Mucosa of descending colon (tissue), 3 donors: ENCODE measurements around the gene CCSER1. TPM values are rescaled to one million over a fixed set of nuclear protein-coding genes. Genes with fewer than 3 reads are reported as not detected.

Experiments used
- ATAC-seq: fragments of 200-7000 bp; cut with Tn5 transposase; one replicate; pipeline ENCODE4 v1.9.1; 2020; ENCODE audit warnings: mild to moderate bottlenecking, moderate library complexity
- DNase-seq, 3 donors: peaks; one replicate each; pipeline ENCODE4 v3.0.0-alpha.2; 2020
- H3K36me3 ChIP-seq: fragments of 200-600 bp; one replicate; pipeline ENCODE4 v1.8.0; 2021; ENCODE audit warnings: low read depth, mild to moderate bottlenecking
- H3K4me1 ChIP-seq: fragments of 200-600 bp; one replicate; pipeline ENCODE4 v1.8.0; 2021; ENCODE audit warnings: low read depth, mild to moderate bottlenecking
- H3K4me3 ChIP-seq: fragments of 200-600 bp; one replicate; pipeline ENCODE4 v1.8.0; 2021; ENCODE audit warnings: mild to moderate bottlenecking
- H3K9me3 ChIP-seq: fragments of 200-600 bp; one replicate; pipeline ENCODE4 v1.8.0; 2021; ENCODE audit warnings: mild to moderate bottlenecking
- CTCF ChIP-seq: fragments of 200-600 bp; IDR thresholded peaks from one replicate; pipeline ENCODE4 v1.8.0; 2022; ENCODE audit warnings: antibody characterized with exemption, mild to moderate bottlenecking
- intact Hi-C, 2 donors: fragments of 100-400 bp; cut with DNase I in 1 of 2; cut with micrococcal nuclease in 1 of 2; formaldehyde crosslinking; loops; one replicate each; pipeline versions ENCODE4 v1.11.0 to v1.11.1; 2022; cut with DNase I, micrococcal nuclease
- total RNA-seq, 3 donors: library from RNA; stranded (reverse); fragmentation: NEBNext Ultra II Directional in 2 of 3; extraction: Animal tissue kit (Norgen Biotek cat#: 25700) in 2 of 3; gene quantifications; one replicate each; pipeline versions ENCODE4 v1.2.1 to v1.2.4, GENCODE V29; 2021 to 2023
- donor health status: DM: no; HTN: no; CAD: no; lungs with moderate emphysema.
- donor health status: DM: no; HTN: no; CAD: no.
- donor health status: DM: no; HTN: yes; CAD: no.

Gene CCSER1
- total RNA-seq, 3 donors from 2014 or later = 11.1 to 32.4 (median 13.3) TPM

GRCh38 chr4:90120815-90121214 lies 6.4 kb upstream of the CCSER1 start:
- DNase-seq (no peak), ATAC-seq (no peak)
- H3K4me3 ChIP-seq = no peak overlapping the region
- no peaks in the 10 kb centered on the region for H3K9me3 ChIP-seq
- no peaks in the 10 kb centered on the region for H3K36me3 ChIP-seq
- no peak for TF ChIP-seq CTCF
- no peaks in the 10 kb centered on the region for H3K4me1 ChIP-seq
- intact Hi-C loops = no loop called here

GRCh38 chr4:90121676-90122354 lies 5.4 kb upstream of the CCSER1 start:
- H3K4me3 ChIP-seq = no peak overlapping the region
- no peaks in the 10 kb centered on the region for H3K36me3 ChIP-seq
- no peak for ATAC-seq
- DNase-seq = no peak
- no peak for TF ChIP-seq CTCF
- no peaks in the 10 kb centered on the region for H3K4me1 ChIP-seq
- no peaks in the 10 kb centered on the region for H3K9me3 ChIP-seq
- intact Hi-C loops = no loop called here

- Histone ChIP-seq H3K4me1 (no peaks in the 10 kb centered on the region), H3K4me3 (no peak overlapping the region), H3K36me3 (no peaks in the 10 kb centered on the region), H3K9me3 (no peaks in the 10 kb centered on the region)
- ATAC-seq (no peak), DNase-seq (no peak)
- no peak for TF ChIP-seq CTCF
- intact Hi-C loops = no loop called here
Measured at GRCh38 chr4:90122355-90122748, 4.8 kb upstream of the CCSER1 start.

GRCh38 chr4:90124276-90124675 lies 2.9 kb upstream of the CCSER1 start:
- H3K36me3 ChIP-seq = no peaks in the 10 kb centered on the region
- H3K4me1 ChIP-seq = no peaks in the 10 kb centered on the region
- ATAC-seq = no peak
- H3K9me3 ChIP-seq = no peaks in the 10 kb centered on the region
- no peak for DNase-seq
- H3K4me3 ChIP-seq = no peak overlapping the region
- TF ChIP-seq CTCF = no peak
- intact Hi-C loops = no loop called here

- H3K9me3 ChIP-seq = no peaks in the 10 kb centered on the region
- DNase-seq = no peak
- H3K36me3 ChIP-seq = no peaks in the 10 kb centered on the region
- ATAC-seq = no peak
- TF ChIP-seq CTCF = no peak
- no peak overlapping the region for H3K4me3 ChIP-seq
- H3K4me1 ChIP-seq = no peaks in the 10 kb centered on the region
- intact Hi-C loops = no loop called here
Measured at GRCh38 chr4:90126805-90127204, 389 bp upstream of the CCSER1 start.
